Left lung (tissue), 10 donors: ENCODE measurements around the gene RHOF. TPM values are rescaled to one million over a fixed set of nuclear protein-coding genes. Genes with fewer than 3 reads are reported as not detected.

Experiments
- ATAC-seq: fragments of 200-7000 bp; cut with Tn5 transposase; one replicate; pipeline ENCODE4 v1.9.1; 2020; ENCODE audit warnings: moderate library complexity
- DNase-seq, 4 donors: peaks; one replicate each; pipeline ENCODE4 v3.0.0-alpha.2; 2013 to 2020
- H3K27ac ChIP-seq, 2 donors: fragments of 200-600 bp; sonication (generic) in 1 of 2; one replicate each; pipeline versions ENCODE4 v1.5.0 to v1.8.0; 2020 to 2021
- H3K27me3 ChIP-seq, 2 donors: fragments of 200-600 bp; sonication (generic) in 1 of 2; one replicate each; pipeline versions ENCODE4 v1.5.0 to v1.8.0; 2020 to 2021
- H3K36me3 ChIP-seq, 2 donors: fragments of 200-600 bp; sonication (generic) in 1 of 2; one replicate each; pipeline versions ENCODE4 v1.5.0 to v1.8.0; 2020 to 2021
- H3K4me1 ChIP-seq, 2 donors: fragments of 200-600 bp; one replicate each; pipeline ENCODE4 v1.8.0; 2021
- H3K4me3 ChIP-seq, 2 donors: fragments of 200-600 bp; sonication (generic) in 1 of 2; one replicate each; pipeline versions ENCODE4 v1.5.0 to v1.8.0; 2020 to 2021; ENCODE audit warnings: mild to moderate bottlenecking in 1 of 2
- H3K9me3 ChIP-seq, 2 donors: fragments of 200-600 bp; sonication (generic) in 1 of 2; one replicate each; pipeline versions ENCODE4 v1.5.0 to v1.8.0; 2020 to 2021
- CTCF ChIP-seq, 2 donors: fragments of 200-600 bp; sonication (generic) in 1 of 2; IDR thresholded peaks; one replicate each; pipeline versions ENCODE4 v1.5.0 to v1.8.0; 2021; ENCODE audit warnings: antibody characterized with exemption in 2 of 2
- intact Hi-C, 2 donors: fragments of 100-400 bp; cut with DNase I; formaldehyde crosslinking; loops; one replicate each; pipeline versions ENCODE4 v1.11.2 to v1.14.2; 2022
- polyA plus RNA-seq, 6 donors: library from polyadenylated mRNA; unstranded; fragments of 120-200 nt; gene quantifications; one replicate each; pipeline ENCODE4 v1.2.1, GENCODE V29; 2013; ENCODE audit not compliant: insufficient read length in 6 of 6
- total RNA-seq, 2 donors: library from RNA; stranded (reverse); fragmentation: NEBNext Ultra II Directional; extraction: Animal tissue kit (Norgen Biotek cat#: 25700); gene quantifications; one replicate each; pipeline ENCODE4 v1.2.1, GENCODE V29; 2021
- donor health status: DM: no; HTN: yes; CAD: no.
- donor health status: DM: no; HTN: no; CAD: no.

Gene RHOF
- total and polyA plus RNA-seq, 8 donors = 8.5 to 48.3 (median 12.3) TPM

- ATAC-seq (peak; percentile 90), DNase-seq (peak in 2 of 4 donors; percentile 57 to 83)
- H3K4me3 ChIP-seq = no peak overlapping the region
- intact Hi-C loops = no loop called here
- no peaks in the 10 kb centered on the region for H3K9me3 ChIP-seq
- H3K27ac ChIP-seq = no peak overlapping the region
- TF ChIP-seq CTCF (IDR thresholded peaks at IDR 0.05) = no peak
- no peaks in the 10 kb centered on the region for H3K27me3 ChIP-seq
- no peaks in the 10 kb centered on the region for H3K4me1 ChIP-seq
- H3K36me3 ChIP-seq = peaks cover 0 to 8% of the 10 kb centered on the region in 2 donors
Observed at GRCh38 chr12:121753844-121754264, 39.6 kb downstream of the RHOF start.

GRCh38 chr12:121751749-121752351, 41.6 kb downstream of the RHOF start:
- no peak for ATAC-seq
- H3K27me3 ChIP-seq = no peaks in the 10 kb centered on the region
- no peak for DNase-seq
- H3K27ac ChIP-seq = no peak overlapping the region
- TF ChIP-seq CTCF (IDR thresholded peaks at IDR 0.05) = no peak
- no peaks in the 10 kb centered on the region for H3K9me3 ChIP-seq
- H3K4me3 ChIP-seq = no peak overlapping the region
- intact Hi-C loops = no loop called here
- peaks cover 0 to 8% of the 10 kb centered on the region in 2 donors for H3K36me3 ChIP-seq
- no peaks in the 10 kb centered on the region for H3K4me1 ChIP-seq

GRCh38 chr12:121751034-121751433, 42.5 kb downstream of the RHOF start:
- H3K36me3 ChIP-seq = peaks cover 0 to 8% of the 10 kb centered on the region in 2 donors
- no peaks in the 10 kb centered on the region for H3K27me3 ChIP-seq
- ATAC-seq (no peak), DNase-seq (no peak)
- no peaks in the 10 kb centered on the region for H3K9me3 ChIP-seq
- no peaks in the 10 kb centered on the region for H3K4me1 ChIP-seq
- no peak for TF ChIP-seq CTCF (IDR thresholded peaks at IDR 0.05)
- no peak overlapping the region for H3K4me3 ChIP-seq
- no peak overlapping the region for H3K27ac ChIP-seq
- intact Hi-C loops = no loop called here

- Histone ChIP-seq H3K27ac (no peak overlapping the region), H3K4me1 (no peaks in the 10 kb centered on the region), H3K9me3 (no peaks in the 10 kb centered on the region), H3K36me3 (peaks cover 0 to 8% of the 10 kb centered on the region in 2 donors), H3K4me3 (no peak overlapping the region), H3K27me3 (no peaks in the 10 kb centered on the region)
- intact Hi-C loops = no loop called here
- TF ChIP-seq CTCF (IDR thresholded peaks at IDR 0.05) = no peak
- DNase-seq (no peak), ATAC-seq (no peak)
Observed at GRCh38 chr12:121750507-121750955, 43.0 kb downstream of the RHOF start.

GRCh38 chr12:121749267-121749666, 44.2 kb downstream of the RHOF start:
- DNase-seq (no peak), ATAC-seq (no peak)
- H3K27ac ChIP-seq = no peak overlapping the region
- no peaks in the 10 kb centered on the region for H3K27me3 ChIP-seq
- no peaks in the 10 kb centered on the region for H3K9me3 ChIP-seq
- peaks cover 0 to 8% of the 10 kb centered on the region in 2 donors for H3K36me3 ChIP-seq
- no peaks in the 10 kb centered on the region for H3K4me1 ChIP-seq
- intact Hi-C loops = no loop called here
- TF ChIP-seq CTCF (IDR thresholded peaks at IDR 0.05) = no peak
- no peak overlapping the region for H3K4me3 ChIP-seq
